ENCODE data around the gene MDK.

DNA sequence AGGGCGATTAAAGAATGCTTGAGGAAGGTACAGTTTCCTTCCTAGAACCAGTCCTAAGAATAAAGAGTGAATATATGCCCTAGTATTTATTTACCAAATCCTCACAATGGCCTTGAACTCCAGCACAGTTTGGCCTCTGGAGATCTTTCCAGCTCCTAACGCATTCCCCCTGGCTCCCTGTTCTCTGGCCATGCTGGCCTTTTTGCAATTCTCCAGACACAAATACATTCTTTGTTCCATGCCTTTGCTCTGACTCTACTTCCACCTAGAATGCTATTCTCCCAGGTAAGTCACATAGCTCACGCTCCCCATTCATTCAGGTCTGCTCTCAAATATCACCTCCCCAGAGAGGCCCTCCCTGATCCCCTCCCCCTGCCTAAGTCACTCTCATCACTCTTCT lies 37.9 kb upstream of the MDK start:
- TF ChIP-seq EZH2phosphoT487 (IDR thresholded peaks at IDR 0.05; ENCODE audit: borderline replicate concordance, low read length), result no peak
- TF ChIP-seq, protein P1, sequence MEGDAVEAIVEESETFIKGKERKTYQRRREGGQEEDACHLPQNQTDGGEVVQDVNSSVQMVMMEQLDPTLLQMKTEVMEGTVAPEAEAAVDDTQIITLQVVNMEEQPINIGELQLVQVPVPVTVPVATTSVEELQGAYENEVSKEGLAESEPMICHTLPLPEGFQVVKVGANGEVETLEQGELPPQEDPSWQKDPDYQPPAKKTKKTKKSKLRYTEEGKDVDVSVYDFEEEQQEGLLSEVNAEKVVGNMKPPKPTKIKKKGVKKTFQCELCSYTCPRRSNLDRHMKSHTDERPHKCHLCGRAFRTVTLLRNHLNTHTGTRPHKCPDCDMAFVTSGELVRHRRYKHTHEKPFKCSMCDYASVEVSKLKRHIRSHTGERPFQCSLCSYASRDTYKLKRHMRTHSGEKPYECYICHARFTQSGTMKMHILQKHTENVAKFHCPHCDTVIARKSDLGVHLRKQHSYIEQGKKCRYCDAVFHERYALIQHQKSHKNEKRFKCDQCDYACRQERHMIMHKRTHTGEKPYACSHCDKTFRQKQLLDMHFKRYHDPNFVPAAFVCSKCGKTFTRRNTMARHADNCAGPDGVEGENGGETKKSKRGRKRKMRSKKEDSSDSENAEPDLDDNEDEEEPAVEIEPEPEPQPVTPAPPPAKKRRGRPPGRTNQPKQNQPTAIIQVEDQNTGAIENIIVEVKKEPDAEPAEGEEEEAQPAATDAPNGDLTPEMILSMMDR (IDR thresholded peaks at IDR 0.05; ENCODE audit: low read depth, low read length, poor library complexity, severe bottlenecking), result no peak
